ENCODE measurements around the gene PLXNA4.

DNA sequence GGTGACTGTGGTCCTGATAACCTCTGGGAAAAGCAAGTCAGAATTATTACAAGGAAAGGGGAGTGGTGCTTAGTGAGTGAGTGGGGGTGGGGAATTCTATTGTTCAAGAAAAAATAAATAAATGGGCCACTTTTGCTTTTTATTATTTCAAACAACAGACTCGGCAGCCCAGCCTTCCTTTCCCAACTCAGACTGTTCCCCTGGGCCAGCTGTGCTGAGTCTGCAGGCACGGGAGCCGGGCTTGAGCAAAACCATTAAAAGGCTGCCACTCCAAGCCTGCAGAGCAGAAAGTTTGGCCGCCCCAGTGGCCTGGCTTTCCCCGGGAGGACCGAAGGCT, 90.0 kb downstream of the PLXNA4 start:
- TF ChIP-seq, protein P1, sequence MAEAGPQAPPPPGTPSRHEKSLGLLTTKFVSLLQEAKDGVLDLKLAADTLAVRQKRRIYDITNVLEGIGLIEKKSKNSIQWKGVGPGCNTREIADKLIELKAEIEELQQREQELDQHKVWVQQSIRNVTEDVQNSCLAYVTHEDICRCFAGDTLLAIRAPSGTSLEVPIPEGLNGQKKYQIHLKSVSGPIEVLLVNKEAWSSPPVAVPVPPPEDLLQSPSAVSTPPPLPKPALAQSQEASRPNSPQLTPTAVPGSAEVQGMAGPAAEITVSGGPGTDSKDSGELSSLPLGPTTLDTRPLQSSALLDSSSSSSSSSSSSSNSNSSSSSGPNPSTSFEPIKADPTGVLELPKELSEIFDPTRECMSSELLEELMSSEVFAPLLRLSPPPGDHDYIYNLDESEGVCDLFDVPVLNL (CRISPR knock-in tag; IDR thresholded peaks at IDR 0.05; ENCODE audit: low read depth), result no peak
- TF ChIP-seq CTCF (IDR thresholded peaks at IDR 0.05 in 2 of 3, conservative IDR thresholded peaks at IDR 0.05 in 1 of 3; ENCODE audit: insufficient read depth in 2 of 3, low read depth in 1 of 3, low read length in 3 of 3) (no peak), EGR1 (conservative IDR thresholded peaks at IDR 0.05) (no peak), FOXJ3 (CRISPR knock-in tag; IDR thresholded peaks at IDR 0.05) (no peak)
